Liver (tissue), 2 donors: ENCODE measurements around the gene SYNJ2.

ENCODE experiments used
- CTCF ChIP-seq: fragments of 150-350 bp; IDR thresholded peaks from 2 replicates; pipeline ENCODE4 v1.5.1; 2017; ENCODE audit warnings: improper control_type of control experiment, low read depth, low read length; ENCODE audit not compliant: missing input control
- MAX ChIP-seq: IDR thresholded peaks from 2 replicates; pipeline ENCODE4 v1.6.1; 2016; ENCODE audit warnings: antibody characterized with exemption
- donor health status: healthy.

- TF ChIP-seq MAX = no peak
- TF ChIP-seq CTCF = no peak
Observed at GRCh38 chr6:157989541-157990289, 8.1 kb downstream of the SYNJ2 start.
